DMS153 treated with DMSO at 0.1 percent for 48 hours (cell line): ENCODE data around the gene FPGS.
"Not testable (repeated sequence)": the region's sequence is repeated elsewhere in the genome, so short reads cannot be mapped to it uniquely, and the experiment has no call there.

Source experiments
- DNase-seq: peaks from one replicate; lab custom pipeline; 2025; ENCODE audit not compliant: unreplicated experiment; lab: John Stamatoyannopoulos, UW

The FPGS gene

GRCh38 chr9:127770905-127771569, 31.6 kb upstream of the FPGS start:
- peak; percentile 93 for DNase-seq

- no peak for DNase-seq
Observed at GRCh38 chr9:127771570-127772189, 31.0 kb upstream of the FPGS start.

DNA sequence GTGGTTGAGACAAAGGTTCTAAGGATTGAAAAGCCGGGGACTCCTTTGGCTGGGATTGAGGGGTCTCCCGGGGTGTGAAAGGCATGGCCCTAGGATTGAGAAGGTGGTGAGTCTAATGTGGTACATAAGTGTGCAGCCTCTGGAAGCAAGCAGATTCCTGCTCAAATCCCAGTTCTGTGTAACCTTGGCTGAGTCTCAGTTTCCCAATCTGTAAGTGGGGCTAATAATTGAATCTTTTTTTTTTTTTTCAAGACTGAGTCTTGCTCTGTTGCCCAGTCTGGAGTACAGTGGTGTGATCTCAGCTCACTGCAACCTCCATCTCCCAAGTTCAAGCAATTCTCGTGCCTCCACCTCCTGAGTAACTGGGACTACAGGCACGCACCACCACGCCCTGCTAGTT, 30.1 kb upstream of the FPGS start:
- DNase-seq = no peak

- no peak for DNase-seq
Observed at GRCh38 chr9:127773272-127773671, 29.4 kb upstream of the FPGS start.

GRCh38 chr9:127773981-127774380, 28.7 kb upstream of the FPGS start:
- DNase-seq = no peak

GRCh38 chr9:127776195-127776923, 26.3 kb upstream of the FPGS start:
- no peak for DNase-seq

GRCh38 chr9:127776924-127777289, 25.8 kb upstream of the FPGS start:
- DNase-seq = no peak

DNA sequence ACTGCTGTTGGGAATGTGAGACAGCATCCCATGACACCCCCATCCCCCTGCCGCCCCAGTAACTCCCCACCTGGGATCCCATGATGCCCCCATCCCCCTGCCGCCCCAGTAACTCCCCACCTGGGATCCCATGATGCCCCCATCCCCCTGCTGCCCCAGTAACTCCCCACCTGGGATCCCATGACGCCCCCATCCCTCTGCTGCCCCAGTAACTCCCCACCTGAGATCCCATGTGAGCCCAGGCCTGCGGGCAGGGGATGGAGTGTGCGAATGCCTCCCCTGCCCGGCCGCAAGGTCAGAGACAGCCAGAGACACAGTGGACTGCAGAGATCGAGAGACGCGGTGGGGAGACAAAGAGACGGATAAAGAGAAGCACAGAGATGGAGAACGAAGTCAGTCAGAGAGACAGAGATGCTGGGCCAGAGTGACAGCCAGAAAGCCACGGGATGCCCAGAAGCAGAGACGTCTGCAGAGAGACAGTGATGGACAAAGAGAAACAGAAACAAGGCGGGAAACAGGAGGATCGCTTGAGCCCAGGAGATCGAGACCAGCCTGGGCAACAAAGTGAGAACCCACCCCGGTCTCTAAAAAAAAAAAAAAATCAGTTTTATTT, 25.2 kb upstream of the FPGS start:
- no peak for DNase-seq

DNA sequence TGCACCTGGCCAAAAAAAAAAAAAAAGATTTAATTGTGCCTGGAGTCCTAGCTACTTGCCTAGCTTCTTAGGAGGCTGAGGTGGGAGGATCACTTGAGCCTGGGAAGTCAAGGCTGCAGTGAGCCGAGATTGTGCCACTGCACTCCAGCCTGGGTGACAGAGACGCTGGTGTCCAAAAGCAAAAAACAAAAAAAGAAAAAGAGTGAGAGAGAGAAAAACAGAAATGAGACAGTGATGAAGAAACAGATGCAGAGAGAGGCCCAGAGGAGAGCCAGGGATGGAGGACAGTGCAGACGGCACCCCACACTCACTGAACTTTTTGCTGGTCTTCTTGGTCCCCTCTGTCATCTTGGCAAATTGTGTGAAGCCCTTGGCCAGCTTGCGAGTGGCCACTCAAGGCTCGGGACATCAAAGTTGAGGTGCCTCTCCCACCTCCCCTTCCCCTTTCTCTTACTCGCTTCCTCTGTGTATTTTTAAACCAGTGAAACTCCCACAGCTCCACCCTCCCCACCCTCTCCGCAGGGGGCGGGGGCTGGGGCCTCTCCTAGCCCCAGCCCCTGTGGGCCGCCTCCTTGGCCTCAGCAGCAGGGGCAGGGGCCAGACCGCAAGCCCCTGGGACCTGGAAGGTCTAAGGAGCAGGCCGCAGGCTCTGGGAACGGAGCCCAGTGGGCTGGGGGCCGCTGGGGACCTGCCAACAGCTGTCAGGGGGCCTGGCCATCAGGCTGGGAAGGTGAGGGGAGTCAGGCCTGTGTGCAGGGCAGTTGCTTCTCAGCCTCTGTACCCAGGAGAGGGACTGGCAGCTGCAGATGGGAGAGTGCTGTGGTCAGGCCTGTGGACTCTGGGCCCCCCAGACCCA, 24.2 kb upstream of the FPGS start, which contains the start of gene SH2D3C:
Gene SH2D3C (minus strand): TSS at position 387 of the 856 bp plus-strand sequence. CDS start 39 bp downstream, at position 348.
- DNase-seq = no peak

- no peak for DNase-seq
Observed at GRCh38 chr9:127779136-127779981, 23.3 kb upstream of the FPGS start.

DNA sequence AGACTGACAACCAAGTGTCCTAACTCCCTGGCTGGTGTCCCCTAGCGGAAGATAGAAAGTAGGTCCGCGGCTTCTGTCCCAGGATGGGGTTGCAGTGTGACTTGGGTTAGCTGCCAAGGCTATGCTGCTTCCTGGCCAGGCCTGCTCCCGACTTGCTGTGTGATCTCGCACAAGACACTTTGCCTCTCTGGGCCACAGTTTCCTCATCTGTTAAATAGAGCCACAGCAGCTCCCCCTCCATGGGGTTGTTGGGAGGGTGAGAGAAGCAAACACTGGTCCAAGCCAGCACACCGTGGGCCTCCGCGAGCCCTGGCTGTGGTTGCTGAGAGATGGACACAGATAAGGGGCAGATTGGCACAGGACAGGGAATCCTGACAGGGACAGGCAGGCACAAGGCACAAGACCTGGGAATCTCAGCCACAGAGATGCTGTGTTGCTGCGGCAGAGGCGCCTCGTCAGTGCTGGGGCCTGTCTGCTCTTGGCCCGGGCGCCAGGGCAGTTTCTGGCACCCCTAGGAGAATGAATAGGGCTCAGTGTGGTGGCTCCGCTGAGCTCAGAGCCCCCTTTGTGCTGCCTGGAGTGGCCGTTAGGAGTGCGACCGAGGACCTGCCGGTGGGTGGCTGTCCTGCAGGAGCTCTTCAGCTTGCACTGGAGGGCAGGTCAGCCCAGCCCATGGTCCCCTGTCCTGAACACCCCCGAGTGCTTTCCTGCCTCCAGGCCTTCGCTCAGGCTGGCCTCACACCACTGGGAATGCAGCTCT, 22.4 kb upstream of the FPGS start:
- no peak for DNase-seq

- DNase-seq = not testable (repeated sequence)
Observed at GRCh38 chr9:127780909-127781308, 21.8 kb upstream of the FPGS start.

DNA sequence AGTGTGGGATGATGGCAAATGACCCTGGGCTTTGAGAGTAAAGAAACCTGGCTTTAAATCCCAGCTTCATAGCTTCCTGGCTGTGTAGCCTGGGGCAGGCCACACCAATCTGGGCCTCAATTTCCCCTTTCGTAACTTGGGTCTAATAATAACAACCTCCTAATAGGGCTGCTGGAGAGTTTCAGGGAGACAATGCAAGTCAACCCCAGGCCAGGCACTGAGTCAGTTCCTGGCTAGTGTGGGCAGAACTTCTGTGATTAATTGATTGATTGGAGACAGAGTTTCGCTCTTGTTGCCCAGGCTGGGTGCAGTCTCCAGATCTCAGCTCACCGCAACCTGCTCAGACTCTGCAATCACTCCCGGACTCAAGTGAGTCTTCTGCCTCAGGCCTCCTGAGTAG, 20.9 kb upstream of the FPGS start:
- DNase-seq = no peak

- no peak for DNase-seq
Observed at GRCh38 chr9:127783111-127784008, 19.3 kb upstream of the FPGS start.

DNA sequence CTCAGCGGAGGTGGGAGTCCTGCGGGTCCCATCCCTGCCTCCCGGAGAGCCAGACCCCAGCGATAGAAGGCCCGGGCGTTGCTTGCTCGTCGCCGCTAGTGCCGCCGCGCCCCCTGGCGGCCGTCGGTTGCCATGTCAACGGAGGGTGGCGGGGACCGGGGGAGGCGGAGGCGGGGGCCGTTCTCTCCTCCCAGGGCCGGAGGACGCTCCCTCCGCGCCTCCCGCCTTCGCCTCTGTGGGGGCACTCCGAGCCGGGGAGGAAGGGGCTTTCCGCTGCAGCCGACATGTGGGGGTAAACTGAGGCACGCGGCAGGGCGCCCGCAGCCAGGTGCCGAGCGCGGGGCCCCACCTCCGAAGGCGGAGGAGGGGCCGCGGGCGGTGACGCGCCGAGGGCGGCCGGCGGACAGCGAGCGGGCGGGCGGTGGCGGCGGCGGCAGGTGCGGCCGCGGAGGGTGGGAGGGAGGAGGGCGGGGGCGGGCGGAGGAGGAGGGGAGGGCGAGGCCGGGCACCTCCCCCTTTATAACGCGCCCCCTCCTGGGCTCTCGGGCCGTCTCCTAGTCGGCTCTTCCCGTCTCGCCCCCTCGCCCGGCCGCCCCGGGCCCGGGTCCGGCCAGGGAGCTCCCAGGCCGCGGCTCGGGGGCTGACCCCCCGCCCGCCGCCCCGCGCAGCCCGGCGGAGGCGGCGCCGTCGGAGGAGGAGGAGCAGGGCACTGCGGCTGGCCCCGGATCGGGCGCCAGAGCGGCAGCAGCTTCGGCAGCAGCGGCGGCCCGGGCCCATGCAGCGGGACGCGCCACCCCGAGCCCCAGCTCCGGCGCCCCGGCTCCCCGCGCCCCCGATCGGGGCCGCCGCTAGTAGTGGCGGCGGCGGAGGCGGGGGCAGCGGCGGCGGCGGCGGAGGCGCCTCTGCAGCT, 17.4 kb upstream of the FPGS start:
- peak; percentile 66 for DNase-seq

GRCh38 chr9:127785933-127786772, 16.5 kb upstream of the FPGS start, which contains the start of gene CDK9:
Gene CDK9, plus strand, starts transcription at chr9:127786034. Its CDS starts 115 bp downstream, at chr9:127786149.
- peak; percentile 43 for DNase-seq
